Karpas-422 (cell line): ENCODE measurements around the gene AMBN. TPM values are rescaled to one million over a fixed set of nuclear protein-coding genes. Genes with fewer than 3 reads are reported as not detected.

ENCODE experiments used
- total RNA-seq: library from RNA; depleted of rRNA; stranded (reverse); fragments of >200 nt; shearing (Covaris generic); gene quantifications from 2 replicates; pipeline ENCODE4 v1.2.3, GENCODE V29; 2014; ENCODE audit warnings: low replicate concordance; rRNA removed

The AMBN gene
- total RNA-seq, 1 experiment from 2014 or later, result not detected

Other genes with a start within 250 kb of the AMBN start
- not detected in 2 replicates for gene SMR3A, start 231.5 kb upstream of the AMBN start, total RNA-seq
- not detected in 2 replicates for gene SMR3B, start 209.1 kb upstream of the AMBN start, total RNA-seq
- gene OPRPN, start 194.3 kb upstream of the AMBN start, total RNA-seq, result not detected in 2 replicates
- gene MUC7, start 120.1 kb upstream of the AMBN start, total RNA-seq, result not detected in 2 replicates
- gene AMTN, start 73.7 kb upstream of the AMBN start, total RNA-seq, result not detected in 2 replicates
- gene ENAM, start 36.5 kb downstream of the AMBN start, total RNA-seq, result not detected in 2 replicates
- gene JCHAIN, start 74.3 kb downstream of the AMBN start, total RNA-seq, result 51.0 and 77.5 TPM in 2 replicates
- gene UTP3, start 96.3 kb downstream of the AMBN start, total RNA-seq, result 21.2 and 32.4 TPM in 2 replicates
- 25.2 and 26.9 TPM in 2 replicates for gene RUFY3, start 129.7 kb downstream of the AMBN start, total RNA-seq
- gene GRSF1, start 247.6 kb downstream of the AMBN start, total RNA-seq, result 47.0 and 89.6 TPM in 2 replicates